Mesothelial cell of epicardium (in vitro differentiated cells): Measurements from ENCODE around the gene ADORA2A. TPM values are rescaled to one million over a fixed set of nuclear protein-coding genes. Genes with fewer than 3 reads are reported as not detected.
"Not testable (repeated sequence)": the region's sequence is repeated elsewhere in the genome, so short reads cannot be mapped to it uniquely, and the experiment has no call there.

ENCODE experiments used
- DNase-seq, 2 experiments: peaks; one replicate each; pipeline ENCODE4 v3.0.0; 2021; ENCODE audit warnings: low spot score in 2 of 2; ENCODE audit not compliant: unreplicated experiment in 2 of 2
- H3K27ac Mint-ChIP-seq: 2 replicates; pipeline ENCODE4 v1.8.0; 2021; ENCODE audit warnings: mixed read lengths
- H3K27me3 Mint-ChIP-seq: 2 replicates; pipeline ENCODE4 v1.8.0; 2021; ENCODE audit warnings: low read depth, mixed read lengths
- H3K36me3 Mint-ChIP-seq: 2 replicates; pipeline ENCODE4 v1.8.0; 2021; ENCODE audit warnings: mixed read lengths
- H3K4me1 Mint-ChIP-seq: 2 replicates; pipeline ENCODE4 v1.8.0; 2021; ENCODE audit warnings: mixed read lengths
- H3K4me3 Mint-ChIP-seq: 2 replicates; pipeline ENCODE4 v1.8.0; 2021; ENCODE audit warnings: mild to moderate bottlenecking, moderate library complexity, mixed read lengths
- H3K9me3 Mint-ChIP-seq: 2 replicates; pipeline ENCODE4 v1.8.0; 2021; ENCODE audit warnings: mixed read lengths
- CTCF ChIP-seq: fragments of 200-600 bp; sonication (generic); IDR thresholded peaks from one replicate; pipeline ENCODE4 v1.5.0; 2021; ENCODE audit warnings: antibody characterized with exemption; ENCODE audit not compliant: unreplicated experiment
- total RNA-seq: library from RNA; stranded (reverse); gene quantifications from 3 replicates; pipeline ENCODE4 v1.2.1, GENCODE V29; 2021

Gene ADORA2A
- total RNA-seq, 1 donor from 2014 or later = 10.8 TPM

GRCh38 chr22:24482998-24483397, 55.6 kb downstream of the ADORA2A start:
- DNase-seq = no peak
- TF ChIP-seq CTCF = no peak
- no peak overlapping the region for H3K4me3 Mint-ChIP-seq
- H3K27me3 Mint-ChIP-seq = no peaks in the 10 kb centered on the region
- H3K27ac Mint-ChIP-seq = peak overlapping the region; percentile 35
- H3K4me1 Mint-ChIP-seq = peaks cover 34% of the 10 kb centered on the region
- no peaks in the 10 kb centered on the region for H3K36me3 Mint-ChIP-seq
- no peaks in the 10 kb centered on the region for H3K9me3 Mint-ChIP-seq

GRCh38 chr22:24483976-24484545, 56.7 kb downstream of the ADORA2A start:
- no peak for DNase-seq
- H3K4me3 Mint-ChIP-seq = no peak overlapping the region
- no peaks in the 10 kb centered on the region for H3K27me3 Mint-ChIP-seq
- H3K4me1 Mint-ChIP-seq = peaks cover 34% of the 10 kb centered on the region
- H3K27ac Mint-ChIP-seq = no peak overlapping the region
- H3K36me3 Mint-ChIP-seq = no peaks in the 10 kb centered on the region
- no peaks in the 10 kb centered on the region for H3K9me3 Mint-ChIP-seq
- TF ChIP-seq CTCF = no peak

- Mint-ChIP-seq H3K27ac (no peak overlapping the region), H3K36me3 (no peaks in the 10 kb centered on the region), H3K27me3 (no peaks in the 10 kb centered on the region), H3K4me1 (peaks cover 34% of the 10 kb centered on the region), H3K9me3 (peaks cover 5% of the 10 kb centered on the region), H3K4me3 (no peak overlapping the region)
- DNase-seq = no peak
- TF ChIP-seq CTCF = no peak
Measured at GRCh38 chr22:24485170-24485569, 57.8 kb downstream of the ADORA2A start.

GRCh38 chr22:24485608-24486007, 58.2 kb downstream of the ADORA2A start:
- Mint-ChIP-seq H3K9me3 (peaks cover 5% of the 10 kb centered on the region), H3K4me1 (peaks cover 33% of the 10 kb centered on the region), H3K27ac (no peak overlapping the region), H3K27me3 (no peaks in the 10 kb centered on the region), H3K36me3 (no peaks in the 10 kb centered on the region), H3K4me3 (no peak overlapping the region)
- TF ChIP-seq CTCF = no peak
- no peak for DNase-seq

- H3K4me1 Mint-ChIP-seq = peaks cover 26% of the 10 kb centered on the region
- H3K27ac Mint-ChIP-seq = no peak overlapping the region
- DNase-seq = no peak
- no peak overlapping the region for H3K4me3 Mint-ChIP-seq
- H3K27me3 Mint-ChIP-seq = no peaks in the 10 kb centered on the region
- H3K36me3 Mint-ChIP-seq = no peaks in the 10 kb centered on the region
- TF ChIP-seq CTCF = no peak
- peaks cover 5% of the 10 kb centered on the region for H3K9me3 Mint-ChIP-seq
Measured at GRCh38 chr22:24486501-24486921, 59.1 kb downstream of the ADORA2A start.

- no peak for DNase-seq
- Mint-ChIP-seq H3K27me3 (peaks cover 14% of the 10 kb centered on the region), H3K9me3 (peaks cover 5% of the 10 kb centered on the region), H3K4me1 (peaks cover 22% of the 10 kb centered on the region), H3K27ac (no peak overlapping the region), H3K4me3 (no peak overlapping the region), H3K36me3 (no peaks in the 10 kb centered on the region)
- TF ChIP-seq CTCF = no peak
Measured at GRCh38 chr22:24489011-24489410, 61.6 kb downstream of the ADORA2A start.

GRCh38 chr22:24489434-24489833, 62.0 kb downstream of the ADORA2A start:
- not testable (repeated sequence) for DNase-seq, H3K27ac Mint-ChIP-seq, H3K9me3 Mint-ChIP-seq, H3K36me3 Mint-ChIP-seq, H3K4me3 Mint-ChIP-seq
- Mint-ChIP-seq H3K27me3 (peaks cover 19% of the 10 kb centered on the region), H3K4me1 (peaks cover 22% of the 10 kb centered on the region)
